Right lobe of liver (tissue), 6 donors: ENCODE results near the gene SLPI. TPM values are rescaled to one million over a fixed set of nuclear protein-coding genes. Genes with fewer than 3 reads are reported as not detected.

ENCODE experiments used
- ATAC-seq, 4 donors: fragments of 200-7000 bp; cut with Tn5 transposase; one replicate each; pipeline ENCODE4 v1.9.1; 2020; ENCODE audit warnings: mild to moderate bottlenecking in 4 of 4, moderate library complexity in 4 of 4
- DNase-seq, 3 donors: peaks; one replicate each; pipeline ENCODE4 v3.0.0-alpha.2; 2020
- H3K27ac ChIP-seq, 3 donors: fragments of 200-600 bp; one replicate each; pipeline ENCODE4 v1.8.0; 2022
- H3K27me3 ChIP-seq, 2 donors: fragments of 200-600 bp; one replicate each; pipeline ENCODE4 v1.8.0; 2022
- H3K36me3 ChIP-seq, 4 donors: fragments of 200-600 bp; sonication (generic) in 1 of 4; one replicate each; pipeline versions ENCODE4 v1.5.1 to v1.8.0; 2017 to 2022; ENCODE audit warnings: control low read depth in 1 of 4
- H3K4me1 ChIP-seq, 4 donors: fragments of 200-600 bp; sonication (generic) in 1 of 4; one replicate each; pipeline versions ENCODE4 v1.5.1 to v1.8.0; 2017 to 2022; ENCODE audit warnings: control low read depth in 1 of 4
- H3K4me3 ChIP-seq, 3 donors: fragments of 200-600 bp; one replicate each; pipeline ENCODE4 v1.8.0; 2022
- H3K9me3 ChIP-seq, 4 donors: fragments of 200-600 bp; sonication (generic) in 1 of 4; one replicate each; pipeline versions ENCODE4 v1.5.1 to v1.8.0; 2017 to 2022; ENCODE audit warnings: control low read depth in 1 of 4
- POLR2A ChIP-seq: fragments of 450-650 bp; IDR thresholded peaks from one replicate; pipeline ENCODE4 v1.6.1; 2017; ENCODE audit warnings: antibody characterized with exemption, mild to moderate bottlenecking
- WGBS: methylation state at CpG from one replicate; pipeline ENCODE4 v1.1.6; 2018; ENCODE audit warnings: low coverage, low lambda C conversion rate; ENCODE audit not compliant: insufficient coverage; ENCODE audit errors: missing lambda C conversion rate; 5-methylcytosine and 5-hydroxymethylcytosine counted together
- intact Hi-C, 2 donors: fragments of 100-400 bp; cut with DNase I; formaldehyde crosslinking; loops; one replicate each; pipeline versions ENCODE4 v1.11.2 to v1.14.1; 2022
- total RNA-seq, 6 experiments: library from RNA; depleted of rRNA in 2 of 6; stranded (reverse); fragments of >200 nt in 2 of 6; fragmentation: NEBNext Ultra II Directional in 3 of 6; extraction: Animal tissue kit (Norgen Biotek cat#: 25700) in 3 of 6; gene quantifications; one replicate each; pipeline versions ENCODE4 v1.1.0 to v1.2.4, GENCODE V29; 2016 to 2023
- TF ChIP-seq, protein P1 (sequence below), 4 donors: fragments of 200-600 bp in 3 of 4; fragments of 450-650 bp in 1 of 4; IDR thresholded peaks; one replicate each; pipeline versions ENCODE4 v1.5.1 to v1.8.0; 2016 to 2022; ENCODE audit warnings: antibody characterized with exemption in 4 of 4, mild to moderate bottlenecking in 2 of 4
- donor health status: DM: no; HTN: yes; CAD: no.
- donor health status: DM: no; HTN: no; CAD: no.
- donor health status: DM: no; HTN: no; CAD: no.
- donor health status: DM: no; HTN: yes; CAD: no.
- donor health status: DM: no; HTN: yes; CAD: no.

SLPI gene
- total RNA-seq, 6 experiments from 2014 or later = 51.9 to 197 (median 169) TPM

DNA sequence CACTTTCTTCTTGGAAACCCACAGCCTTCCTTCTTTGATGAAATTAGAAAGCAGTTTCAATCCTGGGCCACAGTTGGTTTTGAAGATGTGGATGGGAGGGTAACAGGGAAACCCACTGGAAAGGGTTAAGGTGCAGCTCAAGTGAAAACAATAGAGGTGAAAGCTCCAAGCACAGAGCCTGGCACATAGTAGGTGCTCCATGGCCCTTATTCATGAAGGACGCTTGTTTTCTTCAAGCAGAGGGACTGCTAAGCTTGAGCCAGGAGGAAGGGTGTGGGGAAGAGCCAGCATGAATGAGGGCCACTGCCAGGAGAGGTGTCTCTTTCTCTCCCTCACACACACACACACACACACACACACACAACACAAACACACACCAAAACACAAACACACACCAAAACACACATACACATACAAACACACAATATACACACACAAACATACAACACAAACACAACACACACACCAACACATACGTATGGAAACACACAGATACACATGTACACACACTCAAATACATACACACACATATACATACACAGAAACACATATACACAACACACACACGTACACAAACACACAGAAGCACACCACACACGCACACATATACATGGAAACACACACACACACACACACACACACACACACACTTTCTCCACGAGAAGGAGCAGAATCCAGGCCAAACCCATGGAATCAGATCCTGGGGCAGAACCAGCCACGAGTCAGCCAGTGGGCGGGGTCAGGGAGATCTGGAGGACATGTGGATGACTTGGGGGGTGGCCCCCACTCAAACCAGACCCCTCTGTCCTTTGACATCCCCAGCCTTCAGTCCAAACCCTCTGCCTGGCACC lies 28.6 kb upstream of the SLPI start:
- TF ChIP-seq, protein P1, sequence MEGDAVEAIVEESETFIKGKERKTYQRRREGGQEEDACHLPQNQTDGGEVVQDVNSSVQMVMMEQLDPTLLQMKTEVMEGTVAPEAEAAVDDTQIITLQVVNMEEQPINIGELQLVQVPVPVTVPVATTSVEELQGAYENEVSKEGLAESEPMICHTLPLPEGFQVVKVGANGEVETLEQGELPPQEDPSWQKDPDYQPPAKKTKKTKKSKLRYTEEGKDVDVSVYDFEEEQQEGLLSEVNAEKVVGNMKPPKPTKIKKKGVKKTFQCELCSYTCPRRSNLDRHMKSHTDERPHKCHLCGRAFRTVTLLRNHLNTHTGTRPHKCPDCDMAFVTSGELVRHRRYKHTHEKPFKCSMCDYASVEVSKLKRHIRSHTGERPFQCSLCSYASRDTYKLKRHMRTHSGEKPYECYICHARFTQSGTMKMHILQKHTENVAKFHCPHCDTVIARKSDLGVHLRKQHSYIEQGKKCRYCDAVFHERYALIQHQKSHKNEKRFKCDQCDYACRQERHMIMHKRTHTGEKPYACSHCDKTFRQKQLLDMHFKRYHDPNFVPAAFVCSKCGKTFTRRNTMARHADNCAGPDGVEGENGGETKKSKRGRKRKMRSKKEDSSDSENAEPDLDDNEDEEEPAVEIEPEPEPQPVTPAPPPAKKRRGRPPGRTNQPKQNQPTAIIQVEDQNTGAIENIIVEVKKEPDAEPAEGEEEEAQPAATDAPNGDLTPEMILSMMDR (IDR thresholded peaks at IDR 0.05) = no peak
- TF ChIP-seq POLR2A = no peak
- H3K9me3 ChIP-seq = no peaks in the 10 kb centered on the region
- H3K4me1 ChIP-seq = peaks cover 0 to 2% (median 0%) of the 10 kb centered on the region in 4 donors
- 50% methylated on average over 5 of the region's 7 CpGs for WGBS
- intact Hi-C loops = no loop called here
- DNase-seq = peak in 1 of 3 donors; percentile 33
- H3K36me3 ChIP-seq = no peaks in the 10 kb centered on the region
- no peak overlapping the region for H3K4me3 ChIP-seq
- ATAC-seq = no peak
- no peak overlapping the region for H3K27ac ChIP-seq
- no peaks in the 10 kb centered on the region for H3K27me3 ChIP-seq

DNA sequence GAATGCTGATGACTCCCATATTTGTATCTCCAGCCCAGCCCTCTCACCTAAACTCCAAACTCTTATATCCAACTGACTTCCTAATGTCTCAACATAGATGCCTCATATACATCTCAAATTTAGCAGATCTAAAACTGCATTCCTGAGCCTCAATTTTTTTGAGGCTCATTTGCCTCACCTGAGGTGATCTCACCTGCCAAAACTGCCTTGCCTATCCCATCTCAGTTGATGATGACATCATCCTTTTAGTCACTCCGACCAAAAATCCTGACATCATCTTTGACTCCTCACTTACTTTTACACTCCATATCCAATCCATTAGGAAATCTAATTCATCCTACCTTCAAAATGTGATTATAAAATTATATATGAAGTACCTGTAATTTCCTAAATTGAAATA lies 25.6 kb upstream of the SLPI start:
- DNase-seq (no peak), ATAC-seq (no peak)
- Histone ChIP-seq H3K27me3 (no peaks in the 10 kb centered on the region), H3K9me3 (no peaks in the 10 kb centered on the region), H3K27ac (no peak overlapping the region), H3K36me3 (no peaks in the 10 kb centered on the region), H3K4me3 (no peak overlapping the region), H3K4me1 (peaks cover 0 to 11% (median under 1%) of the 10 kb centered on the region in 4 donors)
- intact Hi-C loops = no loop called here
- TF ChIP-seq POLR2A = no peak
- TF ChIP-seq, protein P1 (IDR thresholded peaks at IDR 0.05) = no peak
- 71% methylated on average over 1 of the region's 1 CpG for WGBS

DNA sequence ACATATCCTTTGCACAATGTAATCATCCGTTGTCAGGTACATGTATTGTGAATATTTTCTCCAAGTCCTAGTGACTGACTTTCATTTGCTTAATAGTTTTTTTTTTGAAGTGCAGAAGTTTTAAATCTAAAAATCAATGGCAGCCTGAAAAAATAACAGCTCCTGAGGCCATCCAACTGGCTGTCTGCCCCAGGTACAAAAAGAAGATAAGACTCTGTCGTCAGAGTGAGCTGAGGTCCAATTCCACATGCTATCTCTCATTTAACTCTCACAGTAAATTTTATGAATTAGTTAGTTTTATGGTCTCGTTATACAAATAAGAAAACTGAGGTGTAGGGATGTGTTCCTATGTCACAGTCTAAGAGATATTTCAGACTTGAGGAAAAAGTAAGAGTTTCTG lies 21.0 kb upstream of the SLPI start:
- 17% methylated on average over 3 of the region's 3 CpGs for WGBS
- intact Hi-C loops = no loop called here
- no peaks in the 10 kb centered on the region for H3K9me3 ChIP-seq
- H3K27ac ChIP-seq = no peak overlapping the region
- peaks cover 0 to 12% (median under 1%) of the 10 kb centered on the region in 4 donors for H3K4me1 ChIP-seq
- DNase-seq (peak in 1 of 3 donors; percentile 72), ATAC-seq (peak; percentile 65 to 88 (median 77))
- H3K27me3 ChIP-seq = no peaks in the 10 kb centered on the region
- H3K4me3 ChIP-seq = no peak overlapping the region
- no peaks in the 10 kb centered on the region for H3K36me3 ChIP-seq
- no peak for TF ChIP-seq POLR2A
- TF ChIP-seq, protein P1 (IDR thresholded peaks at IDR 0.05) = no peak

DNA sequence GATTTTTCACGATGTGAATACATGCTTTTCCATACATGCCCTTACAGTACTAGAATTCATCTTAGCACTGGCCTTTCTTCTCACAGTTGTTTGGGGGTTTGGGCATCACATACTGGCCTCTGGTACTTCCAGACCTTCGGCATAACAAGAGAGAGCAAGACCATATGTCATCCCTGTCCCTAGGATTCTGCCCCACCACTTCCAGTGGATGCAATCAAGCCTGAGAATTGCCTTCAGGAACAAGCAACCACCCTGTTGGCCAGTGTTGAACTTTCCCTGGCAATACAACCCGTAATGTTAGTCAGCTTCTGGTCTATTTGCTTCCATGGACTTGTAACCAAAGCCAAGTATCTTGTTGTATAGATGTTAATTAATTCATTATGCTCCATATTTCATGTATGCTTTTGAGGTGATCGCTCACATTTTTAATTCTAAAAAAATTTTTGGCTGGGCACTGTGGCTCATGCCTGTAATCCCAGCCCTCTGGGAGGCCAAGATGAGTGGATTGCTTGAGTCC lies 15.4 kb upstream of the SLPI start:
- 84% methylated on average over 3 of the region's 4 CpGs for WGBS

More for the DNA sequence above, 15.4 kb upstream of the SLPI start:
- TF ChIP-seq, protein P1 (IDR thresholded peaks at IDR 0.05) = no peak
- no peak for TF ChIP-seq POLR2A
- intact Hi-C loops = no loop called here
- H3K36me3 ChIP-seq = no peaks in the 10 kb centered on the region
- no peak for ATAC-seq
- no peak for DNase-seq
- no peak overlapping the region for H3K27ac ChIP-seq
- no peaks in the 10 kb centered on the region for H3K27me3 ChIP-seq
- H3K4me3 ChIP-seq = no peak overlapping the region
- no peaks in the 10 kb centered on the region for H3K4me1 ChIP-seq
- no peaks in the 10 kb centered on the region for H3K9me3 ChIP-seq
